Mucosa of descending colon (tissue), 3 donors: Measurements from ENCODE around the gene SLC25A45. TPM values are rescaled to one million over a fixed set of nuclear protein-coding genes. Genes with fewer than 3 reads are reported as not detected.

Experiments used
- ATAC-seq: fragments of 200-7000 bp; cut with Tn5 transposase; one replicate; pipeline ENCODE4 v1.9.1; 2020; ENCODE audit warnings: mild to moderate bottlenecking, moderate library complexity
- DNase-seq, 3 donors: peaks; one replicate each; pipeline ENCODE4 v3.0.0-alpha.2; 2020
- H3K36me3 ChIP-seq: fragments of 200-600 bp; one replicate; pipeline ENCODE4 v1.8.0; 2021; ENCODE audit warnings: low read depth, mild to moderate bottlenecking
- H3K4me1 ChIP-seq: fragments of 200-600 bp; one replicate; pipeline ENCODE4 v1.8.0; 2021; ENCODE audit warnings: low read depth, mild to moderate bottlenecking
- H3K4me3 ChIP-seq: fragments of 200-600 bp; one replicate; pipeline ENCODE4 v1.8.0; 2021; ENCODE audit warnings: mild to moderate bottlenecking
- H3K9me3 ChIP-seq: fragments of 200-600 bp; one replicate; pipeline ENCODE4 v1.8.0; 2021; ENCODE audit warnings: mild to moderate bottlenecking
- intact Hi-C, 2 donors: fragments of 100-400 bp; cut with DNase I in 1 of 2; cut with micrococcal nuclease in 1 of 2; formaldehyde crosslinking; loops; one replicate each; pipeline versions ENCODE4 v1.11.0 to v1.11.1; 2022; cut with DNase I, micrococcal nuclease
- total RNA-seq, 3 donors: library from RNA; stranded (reverse); fragmentation: NEBNext Ultra II Directional in 2 of 3; extraction: Animal tissue kit (Norgen Biotek cat#: 25700) in 2 of 3; gene quantifications; one replicate each; pipeline versions ENCODE4 v1.2.1 to v1.2.4, GENCODE V29; 2021 to 2023
- TF ChIP-seq, protein P1 (sequence below): fragments of 200-600 bp; IDR thresholded peaks from one replicate; pipeline ENCODE4 v1.8.0; 2022; ENCODE audit warnings: antibody characterized with exemption, mild to moderate bottlenecking
- donor health status: DM: no; HTN: no; CAD: no; lungs with moderate emphysema.
- donor health status: DM: no; HTN: no; CAD: no.
- donor health status: DM: no; HTN: yes; CAD: no.

The SLC25A45 gene
- total RNA-seq, 3 donors from 2014 or later = 8.0 to 10.5 (median 10.1) TPM

DNA sequence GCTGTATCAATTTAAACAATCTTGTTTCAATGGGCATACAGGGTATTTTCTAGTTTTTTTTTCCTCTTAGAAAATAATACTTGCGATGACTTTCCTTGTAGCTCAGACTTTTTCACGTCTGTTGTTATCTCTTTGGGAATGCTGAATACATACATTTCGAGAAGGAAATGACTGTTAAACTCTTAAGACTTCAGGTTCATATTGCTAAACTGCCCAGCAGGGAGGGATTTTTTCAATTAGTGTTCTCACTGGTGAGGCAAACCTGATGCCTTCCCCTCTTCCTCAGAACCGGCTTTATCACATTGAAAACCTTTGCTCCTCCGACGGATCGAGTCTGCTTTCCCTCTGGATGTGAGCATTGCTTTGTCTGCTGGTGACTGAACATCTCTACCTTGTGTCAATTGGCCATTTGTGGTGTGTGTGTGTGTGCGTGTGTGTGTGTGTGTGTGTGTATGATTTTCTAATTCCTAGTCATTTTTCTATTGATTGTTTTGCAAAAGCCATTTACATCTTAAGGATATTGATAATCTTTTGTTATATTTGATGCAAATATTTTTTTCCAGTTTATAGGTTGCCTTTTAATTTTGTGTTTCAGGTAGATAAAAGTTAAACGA lies 46.7 kb upstream of the SLC25A45 start:
- DNase-seq = peak in 2 of 3 donors; percentile 32 to 50
- H3K9me3 ChIP-seq = no peaks in the 10 kb centered on the region
- TF ChIP-seq, protein P1, sequence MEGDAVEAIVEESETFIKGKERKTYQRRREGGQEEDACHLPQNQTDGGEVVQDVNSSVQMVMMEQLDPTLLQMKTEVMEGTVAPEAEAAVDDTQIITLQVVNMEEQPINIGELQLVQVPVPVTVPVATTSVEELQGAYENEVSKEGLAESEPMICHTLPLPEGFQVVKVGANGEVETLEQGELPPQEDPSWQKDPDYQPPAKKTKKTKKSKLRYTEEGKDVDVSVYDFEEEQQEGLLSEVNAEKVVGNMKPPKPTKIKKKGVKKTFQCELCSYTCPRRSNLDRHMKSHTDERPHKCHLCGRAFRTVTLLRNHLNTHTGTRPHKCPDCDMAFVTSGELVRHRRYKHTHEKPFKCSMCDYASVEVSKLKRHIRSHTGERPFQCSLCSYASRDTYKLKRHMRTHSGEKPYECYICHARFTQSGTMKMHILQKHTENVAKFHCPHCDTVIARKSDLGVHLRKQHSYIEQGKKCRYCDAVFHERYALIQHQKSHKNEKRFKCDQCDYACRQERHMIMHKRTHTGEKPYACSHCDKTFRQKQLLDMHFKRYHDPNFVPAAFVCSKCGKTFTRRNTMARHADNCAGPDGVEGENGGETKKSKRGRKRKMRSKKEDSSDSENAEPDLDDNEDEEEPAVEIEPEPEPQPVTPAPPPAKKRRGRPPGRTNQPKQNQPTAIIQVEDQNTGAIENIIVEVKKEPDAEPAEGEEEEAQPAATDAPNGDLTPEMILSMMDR = no peak
- no peak overlapping the region for H3K4me3 ChIP-seq
- peaks cover 33% of the 10 kb centered on the region for H3K4me1 ChIP-seq
- no peaks in the 10 kb centered on the region for H3K36me3 ChIP-seq
- ATAC-seq = peak; percentile 0
- intact Hi-C loops = loop anchor here in 1 of 2 donors (5.0 kb wide), 1 partner anchor 73 kb away; no protein-coding TSS in a partner anchor

DNA sequence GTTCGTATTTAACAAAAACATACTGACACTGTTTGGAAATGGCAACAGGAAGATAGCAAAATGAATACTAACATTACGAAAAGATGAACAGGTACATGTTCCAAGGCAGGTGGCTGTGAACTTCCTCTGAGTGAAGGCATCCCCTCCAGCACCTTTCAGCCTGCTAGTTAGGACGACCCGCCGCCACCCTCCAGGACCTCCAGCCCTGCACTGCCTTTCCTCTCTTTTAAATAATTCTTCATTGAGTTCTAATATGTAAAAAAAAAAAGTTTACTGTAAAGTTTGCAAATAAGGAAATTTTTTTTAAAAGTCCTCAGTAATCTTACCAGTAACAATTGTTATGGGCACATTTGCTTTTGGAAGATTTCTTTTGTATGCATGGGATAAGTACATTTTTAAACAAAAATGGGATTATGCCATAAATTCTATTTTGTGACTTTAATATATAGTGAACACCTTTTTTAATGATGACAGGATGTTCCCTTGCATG lies 46.2 kb upstream of the SLC25A45 start:
- H3K36me3 ChIP-seq = no peaks in the 10 kb centered on the region
- intact Hi-C loops = loop anchor here in 1 of 2 donors (5.0 kb wide), 1 partner anchor 74 kb away; no protein-coding TSS in a partner anchor

DNA sequence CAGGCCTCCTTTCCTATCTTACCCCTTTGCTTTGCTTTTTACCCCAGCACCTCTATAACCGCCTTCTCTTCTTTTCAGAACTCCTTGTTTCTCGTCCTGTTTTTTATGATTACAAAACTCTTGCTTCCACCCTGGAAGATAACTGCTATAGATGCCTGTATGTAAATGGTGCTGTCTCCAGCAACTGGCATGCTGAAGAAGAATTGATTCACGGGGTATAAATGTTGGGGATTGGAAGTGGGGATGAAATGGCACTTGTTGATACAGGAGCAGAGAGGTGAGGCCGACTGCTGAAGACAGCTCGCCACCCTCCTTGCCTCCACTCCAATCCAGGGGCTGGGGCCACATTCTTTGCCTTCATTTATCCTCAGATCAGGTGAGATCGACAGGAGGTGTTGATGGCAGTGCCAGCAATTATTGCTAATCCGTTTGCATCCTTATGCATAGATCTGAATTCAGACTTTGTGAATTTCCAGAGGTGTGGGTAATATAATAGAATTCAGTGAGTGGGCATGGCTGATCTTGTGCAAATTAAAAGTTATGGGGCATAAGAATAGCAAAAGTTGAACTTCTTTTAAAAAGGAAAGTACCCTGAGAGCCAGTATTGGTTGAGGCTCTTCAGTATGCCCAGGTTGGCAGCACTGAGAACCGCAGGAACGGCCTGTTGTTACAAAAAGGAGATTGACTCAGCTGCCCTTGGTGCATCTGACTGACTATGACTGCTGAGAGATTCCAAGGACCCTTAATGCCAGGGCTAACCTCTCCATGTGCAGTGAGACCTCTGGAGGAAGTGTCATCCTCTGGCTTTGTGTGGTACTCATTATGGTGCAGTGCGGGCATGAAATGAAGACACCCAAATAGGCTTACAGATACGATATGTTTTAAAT lies 45.5 kb upstream of the SLC25A45 start:
- TF ChIP-seq, protein P1 = no peak
- Histone ChIP-seq H3K9me3 (no peaks in the 10 kb centered on the region), H3K4me3 (no peak overlapping the region), H3K36me3 (no peaks in the 10 kb centered on the region), H3K4me1 (peaks cover 28% of the 10 kb centered on the region)
- intact Hi-C loops = loop anchor here in 1 of 2 donors (5.0 kb wide), 1 partner anchor 74 kb away; no protein-coding TSS in a partner anchor
- peak in 2 of 3 donors; percentile 57 to 62 for DNase-seq
- ATAC-seq = peak; percentile 4

More for the DNA sequence above, 46.2 kb upstream of the SLC25A45 start:
- Histone ChIP-seq H3K4me3 (no peak overlapping the region), H3K9me3 (no peaks in the 10 kb centered on the region), H3K4me1 (peaks cover 33% of the 10 kb centered on the region)
- TF ChIP-seq, protein P1 = no peak
- ATAC-seq (peak; percentile 2), DNase-seq (peak; percentile 49 to 62 (median 60))

DNA sequence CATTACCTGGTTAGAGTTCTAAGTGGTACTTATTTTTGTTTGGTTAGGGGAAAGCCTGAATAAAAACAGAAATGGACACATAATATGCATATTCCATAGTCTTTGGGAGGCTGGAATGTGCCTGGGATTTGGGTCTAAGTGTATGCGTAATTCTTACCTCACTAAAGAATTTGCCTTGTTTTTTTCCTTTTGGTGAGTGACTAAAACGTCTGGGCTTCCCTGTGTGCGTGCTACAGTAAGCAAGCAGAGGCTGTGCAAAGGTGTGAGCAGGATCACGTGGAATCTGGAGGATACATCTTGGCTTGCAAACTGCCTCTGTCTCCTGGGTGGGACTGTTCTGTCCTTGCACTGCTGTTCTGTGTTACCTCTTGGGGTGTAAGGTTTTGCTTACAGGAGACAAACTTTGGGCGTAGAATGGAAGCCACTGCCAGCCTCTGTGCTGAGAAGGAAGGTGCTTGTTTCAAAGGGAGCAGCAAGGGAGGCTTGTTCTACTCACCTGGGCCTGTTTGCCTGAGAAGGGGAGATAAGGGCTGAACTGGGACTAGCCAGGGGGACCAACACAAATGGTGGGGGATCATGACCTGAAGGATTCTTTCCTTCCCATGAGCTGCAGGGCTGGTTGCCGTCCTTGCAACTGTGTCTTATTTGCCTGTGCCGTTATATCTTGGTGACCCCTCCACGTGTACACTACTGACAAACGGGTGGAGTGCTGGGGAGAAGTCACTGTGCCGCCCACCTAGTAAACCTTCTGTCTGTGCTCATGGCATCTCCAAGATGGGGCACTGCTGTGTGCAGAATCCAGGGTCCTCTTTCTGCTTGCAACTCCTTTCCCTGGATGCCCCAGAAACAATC lies 44.6 kb upstream of the SLC25A45 start:
- ATAC-seq = peak; percentile 6
- DNase-seq = peak in 2 of 3 donors; percentile 65 to 71
- H3K36me3 ChIP-seq = no peaks in the 10 kb centered on the region
- intact Hi-C loops = loop anchor here in 1 of 2 donors (5.0 kb wide), 1 partner anchor 75 kb away; no protein-coding TSS in a partner anchor
- H3K4me3 ChIP-seq = no peak overlapping the region
- peaks cover 23% of the 10 kb centered on the region for H3K4me1 ChIP-seq
- H3K9me3 ChIP-seq = no peaks in the 10 kb centered on the region
- TF ChIP-seq, protein P1 = no peak
